Measurements from ENCODE around the gene AKR1D1. TPM values are rescaled to one million over a fixed set of nuclear protein-coding genes. Genes with fewer than 3 reads are reported as not detected.
"Not testable (repeated sequence)": the region's sequence is repeated elsewhere in the genome, so short reads cannot be mapped to it uniquely, and the experiment has no call there.

AKR1D1 gene
- polyA plus RNA-seq (ENCODE audit: insufficient read length in 12 of 12) = under 1 TPM in 5 of 12 donors, not detected in 7; 0.08 to 0.15 (median 0.10) TPM
- long read RNA-seq, donor 1 = 0 reads
- long read RNA-seq, donor 2 = 0 reads
- long read RNA-seq, donor 3 = 0 reads
- long read RNA-seq, donor 4 = 0 reads
- long read RNA-seq, donor 5 = 0 reads
- long read RNA-seq, donor 6 = 0 reads
- long read RNA-seq, donor 7 = 0 reads
- long read RNA-seq, donor 8 = 0 reads
- long read RNA-seq, donor 9 = 0 reads
- long read RNA-seq, donor 10 = 0 reads
- long read RNA-seq, donor 11 = 0 reads

- DNase-seq = no peak
Observed at GRCh38 chr7:138076196-138076595, at the start of gene AKR1D1. TSS of gene AKR1D1 (plus strand) at chr7:138076459. CDS start at chr7:138076519, 60 bp downstream.

GRCh38 chr7:138027100-138027499 is 49.2 kb upstream of the AKR1D1 start:
- DNase-seq = no peak

- no peak for DNase-seq
Observed at GRCh38 chr7:138029126-138029525, 47.1 kb upstream of the AKR1D1 start.

- DNase-seq = no peak
Observed at GRCh38 chr7:138029941-138030340, 46.3 kb upstream of the AKR1D1 start.

- no peak for DNase-seq
Observed at GRCh38 chr7:138030679-138031351, 45.4 kb upstream of the AKR1D1 start.

- no peak for DNase-seq
Observed at GRCh38 chr7:138032186-138032585, 44.1 kb upstream of the AKR1D1 start.

- DNase-seq = peak; percentile 7
Observed at GRCh38 chr7:138032770-138033169, 43.5 kb upstream of the AKR1D1 start.

- no peak for DNase-seq
Observed at GRCh38 chr7:138033241-138033640, 43.0 kb upstream of the AKR1D1 start.

GRCh38 chr7:138036135-138036534 is 40.1 kb upstream of the AKR1D1 start:
- no peak for DNase-seq

GRCh38 chr7:138040063-138040462 is 36.2 kb upstream of the AKR1D1 start:
- DNase-seq = not testable (repeated sequence)

GRCh38 chr7:138044897-138045296 is 31.4 kb upstream of the AKR1D1 start:
- no peak for DNase-seq

- no peak for DNase-seq
Observed at GRCh38 chr7:138047907-138048306, 28.4 kb upstream of the AKR1D1 start.

- DNase-seq = no peak
Observed at GRCh38 chr7:138049505-138050116, 26.6 kb upstream of the AKR1D1 start.

GRCh38 chr7:138051712-138052247 is 24.5 kb upstream of the AKR1D1 start:
- DNase-seq = not testable (repeated sequence)

GRCh38 chr7:138052696-138053095 is 23.6 kb upstream of the AKR1D1 start:
- no peak for DNase-seq

- DNase-seq = not testable (repeated sequence)
Observed at GRCh38 chr7:138055698-138056097, 20.6 kb upstream of the AKR1D1 start.

- no peak for DNase-seq
Observed at GRCh38 chr7:138063400-138063799, 12.9 kb upstream of the AKR1D1 start.

GRCh38 chr7:138064856-138065357 is 11.4 kb upstream of the AKR1D1 start:
- DNase-seq = peak; percentile 78

- DNase-seq = no peak
Observed at GRCh38 chr7:138065827-138066226, 10.4 kb upstream of the AKR1D1 start.

- no peak for DNase-seq
Observed at GRCh38 chr7:138066954-138067394, 9.3 kb upstream of the AKR1D1 start.

- no peak for DNase-seq
Observed at GRCh38 chr7:138067774-138068173, 8.5 kb upstream of the AKR1D1 start.

GRCh38 chr7:138070908-138071307 is 5.4 kb upstream of the AKR1D1 start:
- DNase-seq = no peak

Data from muscle of arm (tissue), 14 donors.